NCI-H82 treated with DMSO at 0.1 percent for 48 hours (cell line): ENCODE data around the gene TMEM87B.

ENCODE experiments used
- DNase-seq: peaks from one replicate; lab custom pipeline; 2025; ENCODE audit not compliant: unreplicated experiment; lab: John Stamatoyannopoulos, UW

TMEM87B gene

GRCh38 chr2:112054847-112055729 is at the start of gene TMEM87B:
TSS of gene TMEM87B (plus strand) at chr2:112055269. CDS start at chr2:112055592, 323 bp downstream.
- peak; percentile 91 for DNase-seq

- no peak for DNase-seq
Observed at GRCh38 chr2:112005406-112006075, 49.5 kb upstream of the TMEM87B start.

GRCh38 chr2:112006076-112006410 is 49.0 kb upstream of the TMEM87B start:
- DNase-seq, result no peak

- no peak for DNase-seq
Observed at GRCh38 chr2:112007493-112007892, 47.6 kb upstream of the TMEM87B start.

- no peak for DNase-seq
Observed at GRCh38 chr2:112008910-112009485, 46.1 kb upstream of the TMEM87B start.

GRCh38 chr2:112010751-112011150 is 44.3 kb upstream of the TMEM87B start:
- no peak for DNase-seq

GRCh38 chr2:112012556-112012955 is 42.5 kb upstream of the TMEM87B start:
- DNase-seq, result no peak

GRCh38 chr2:112018846-112019245 is 36.2 kb upstream of the TMEM87B start:
- DNase-seq, result no peak

- DNase-seq, result no peak
Observed at GRCh38 chr2:112019569-112019982, 35.5 kb upstream of the TMEM87B start.

GRCh38 chr2:112020561-112020960 is 34.5 kb upstream of the TMEM87B start:
- no peak for DNase-seq

- DNase-seq, result no peak
Observed at GRCh38 chr2:112021290-112021689, 33.8 kb upstream of the TMEM87B start.

GRCh38 chr2:112021781-112022231 is 33.3 kb upstream of the TMEM87B start:
- no peak for DNase-seq

- DNase-seq, result no peak
Observed at GRCh38 chr2:112023707-112024106, 31.4 kb upstream of the TMEM87B start.

- DNase-seq, result no peak
Observed at GRCh38 chr2:112024231-112024630, 30.8 kb upstream of the TMEM87B start.

GRCh38 chr2:112024896-112025491 is 30.1 kb upstream of the TMEM87B start:
- no peak for DNase-seq

GRCh38 chr2:112026509-112026908 is 28.6 kb upstream of the TMEM87B start:
- peak; percentile 14 for DNase-seq

- DNase-seq, result no peak
Observed at GRCh38 chr2:112027767-112028166, 27.3 kb upstream of the TMEM87B start.

GRCh38 chr2:112029164-112029563 is 25.9 kb upstream of the TMEM87B start:
- no peak for DNase-seq

- DNase-seq, result peak; percentile 72
Observed at GRCh38 chr2:112031473-112032223, 23.4 kb upstream of the TMEM87B start.

- DNase-seq, result peak; percentile 72
Observed at GRCh38 chr2:112032224-112032586, 22.9 kb upstream of the TMEM87B start.
